Trophoblast cell (in vitro differentiated cells and primary cell): ENCODE results near the gene CALML5.

Source experiments
- DNase-seq, 2 donors: peaks; one replicate each; pipeline ENCODE4 v3.0.0-alpha.2; 2016
- H2AFZ ChIP-seq: 2 replicates; pipeline ENCODE4 v1.6.1; 2013; ENCODE audit warnings: low read length, moderate library complexity, mild to moderate bottlenecking; ENCODE audit not compliant: insufficient read depth, poor library complexity
- H2AK5ac ChIP-seq: 2 replicates; pipeline ENCODE4 v1.6.1; 2013; ENCODE audit warnings: mild to moderate bottlenecking, low read length
- H2BK120ac ChIP-seq: 2 replicates; pipeline ENCODE4 v1.6.1; 2013; ENCODE audit warnings: low read length, mild to moderate bottlenecking, moderate library complexity; ENCODE audit not compliant: insufficient read depth, poor library complexity
- H2BK12ac ChIP-seq: 2 replicates; pipeline ENCODE4 v1.6.1; 2013; ENCODE audit warnings: mild to moderate bottlenecking, low read length, moderate library complexity
- H2BK5ac ChIP-seq: 2 replicates; pipeline ENCODE4 v1.6.1; 2013; ENCODE audit warnings: low read length, low read depth, moderate library complexity, mild to moderate bottlenecking; ENCODE audit not compliant: poor library complexity
- H3K14ac ChIP-seq: 2 replicates; pipeline ENCODE4 v1.6.1; 2013; ENCODE audit warnings: mild to moderate bottlenecking, low read length
- H3K18ac ChIP-seq: 2 replicates; pipeline ENCODE4 v1.6.1; 2013; ENCODE audit warnings: mild to moderate bottlenecking, low read length
- H3K23ac ChIP-seq: 2 replicates; pipeline ENCODE4 v1.6.1; 2013; ENCODE audit warnings: low read length
- H3K27ac ChIP-seq: 2 replicates; pipeline ENCODE4 v1.5.1; 2013; ENCODE audit warnings: low read depth, mild to moderate bottlenecking, inconsistent platforms, low read length, moderate library complexity
- H3K27me3 ChIP-seq: 2 replicates; pipeline ENCODE4 v1.6.1; 2013; ENCODE audit warnings: inconsistent platforms, mild to moderate bottlenecking, low read length, moderate library complexity; ENCODE audit not compliant: insufficient read depth
- H3K36me3 ChIP-seq, 2 experiments: 1 replicate in 1 of 2; 2 replicates in 1 of 2; pipeline ENCODE4 v1.6.1; 2013; ENCODE audit warnings: low read length in 2 of 2, mild to moderate bottlenecking in 2 of 2, moderate library complexity in 1 of 2; ENCODE audit not compliant: insufficient read depth in 2 of 2, control insufficient read depth in 1 of 2
- H3K4ac ChIP-seq: 2 replicates; pipeline ENCODE4 v1.6.1; 2013; ENCODE audit warnings: low read depth, mild to moderate bottlenecking, low read length, moderate library complexity
- H3K4me1 ChIP-seq, 2 experiments: 1 replicate in 1 of 2; 2 replicates in 1 of 2; pipeline ENCODE4 v1.6.1; 2013; ENCODE audit warnings: low read length in 2 of 2, mild to moderate bottlenecking in 2 of 2, moderate library complexity in 1 of 2; ENCODE audit not compliant: insufficient read depth in 2 of 2, control insufficient read depth in 1 of 2
- H3K4me2 ChIP-seq: 2 replicates; pipeline ENCODE4 v1.6.1; 2013; ENCODE audit warnings: inconsistent platforms, mild to moderate bottlenecking, low read length, moderate library complexity
- H3K4me3 ChIP-seq: 2 replicates; pipeline ENCODE4 v1.5.1; 2013; ENCODE audit warnings: mild to moderate bottlenecking, low read depth, low read length, inconsistent platforms
- H3K79me1 ChIP-seq: one replicate; pipeline ENCODE4 v1.6.1; 2013; ENCODE audit warnings: low read length
- H3K79me2 ChIP-seq: 2 replicates; pipeline ENCODE4 v1.6.1; 2013; ENCODE audit warnings: low read length, mild to moderate bottlenecking; ENCODE audit not compliant: control insufficient read depth, insufficient read depth, poor library complexity
- H3K9ac ChIP-seq: 2 replicates; pipeline ENCODE4 v1.6.1; 2013; ENCODE audit warnings: mild to moderate bottlenecking, low read length
- H3K9me3 ChIP-seq: 2 replicates; pipeline ENCODE4 v1.6.1; 2013; ENCODE audit warnings: low read depth, mild to moderate bottlenecking, control low read depth, inconsistent platforms, low read length; ENCODE audit not compliant: insufficient read depth
- H4K12ac ChIP-seq: 2 replicates; pipeline ENCODE4 v1.6.1; 2013; ENCODE audit warnings: low read depth, mild to moderate bottlenecking, low read length, moderate library complexity
- H4K8ac ChIP-seq: 2 replicates; pipeline ENCODE4 v1.6.1; 2013; ENCODE audit warnings: low read depth, mild to moderate bottlenecking, low read length, moderate library complexity
- H4K91ac ChIP-seq: one replicate; pipeline ENCODE4 v1.6.1; 2013; ENCODE audit warnings: low read depth, mild to moderate bottlenecking, low read length, moderate library complexity
- WGBS: extraction: QIAGEN DNeasy Blood & Tissue Kit; methylation state at CpG from one replicate; pipeline ENCODE4 v1.1.7; 2013; ENCODE audit warnings: missing lambda C conversion rate; ENCODE audit not compliant: insufficient read length, insufficient coverage; ENCODE audit errors: extremely low coverage; 5-methylcytosine and 5-hydroxymethylcytosine counted together

CALML5 gene

GRCh38 chr10:5449823-5450222 is 49.5 kb downstream of the CALML5 start:
- H3K14ac ChIP-seq: no peak overlapping the region
- peak overlapping the region; percentile 86 for H3K4ac ChIP-seq
- H3K18ac ChIP-seq: no peak overlapping the region
- H2BK5ac ChIP-seq: no peak overlapping the region
- H3K4me3 ChIP-seq: peak overlapping the region; percentile 65
- H2AK5ac ChIP-seq: no peak overlapping the region
- H4K91ac ChIP-seq: no peak overlapping the region
- no peaks in the 10 kb centered on the region for H3K9me3 ChIP-seq
- H3K4me1 ChIP-seq: no peaks in the 10 kb centered on the region
- no peak overlapping the region for H2BK12ac ChIP-seq
- peaks cover 5% of the 10 kb centered on the region for H3K79me1 ChIP-seq
- no peak overlapping the region for H4K8ac ChIP-seq
- H3K4me2 ChIP-seq: peak overlapping the region; percentile 90
- peak; percentile 71 to 78 for DNase-seq
- no peaks in the 10 kb centered on the region for H3K27me3 ChIP-seq
- H3K27ac ChIP-seq: peak overlapping the region; percentile 56
- H3K23ac ChIP-seq: no peak overlapping the region
- H2BK120ac ChIP-seq: no peak overlapping the region
- H3K79me2 ChIP-seq: peaks cover 10% of the 10 kb centered on the region
- H4K12ac ChIP-seq: no peak overlapping the region
- no peak overlapping the region for H3K9ac ChIP-seq
- no CpG with 5 or more reads among the region's 8 CpGs for WGBS
- peaks cover 7 to 22% of the 10 kb centered on the region in 2 experiments for H3K36me3 ChIP-seq
- no peak overlapping the region for H2AFZ ChIP-seq

- no peak overlapping the region for H2BK120ac ChIP-seq
- no peak overlapping the region for H3K14ac ChIP-seq
- no peaks in the 10 kb centered on the region for H3K4me1 ChIP-seq
- H3K23ac ChIP-seq: no peak overlapping the region
- DNase-seq: peak in 1 of 2 donors; percentile 33
- no peak overlapping the region for H3K4me3 ChIP-seq
- no peak overlapping the region for H4K12ac ChIP-seq
- no CpG with 5 or more reads among the region's 2 CpGs for WGBS
- no peaks in the 10 kb centered on the region for H3K9me3 ChIP-seq
- no peak overlapping the region for H2BK12ac ChIP-seq
- no peak overlapping the region for H3K9ac ChIP-seq
- peaks cover 5% of the 10 kb centered on the region for H3K79me1 ChIP-seq
- peaks cover 6 to 18% of the 10 kb centered on the region in 2 experiments for H3K36me3 ChIP-seq
- H3K4me2 ChIP-seq: peak overlapping the region; percentile 83
- H2AK5ac ChIP-seq: no peak overlapping the region
- H3K79me2 ChIP-seq: peaks cover 10% of the 10 kb centered on the region
- no peak overlapping the region for H2BK5ac ChIP-seq
- H2AFZ ChIP-seq: no peak overlapping the region
- H3K18ac ChIP-seq: no peak overlapping the region
- H4K91ac ChIP-seq: no peak overlapping the region
- no peak overlapping the region for H4K8ac ChIP-seq
- H3K27ac ChIP-seq: peak overlapping the region; percentile 39
- no peaks in the 10 kb centered on the region for H3K27me3 ChIP-seq
- H3K4ac ChIP-seq: peak overlapping the region; percentile 64
Observed at GRCh38 chr10:5449227-5449626, 50.1 kb downstream of the CALML5 start.
